Colonic mucosa (tissue), 4 donors: ENCODE data around the gene SPAAR. TPM values are rescaled to one million over a fixed set of nuclear protein-coding genes. Genes with fewer than 3 reads are reported as not detected.
A peak's percentile ranks its signal among the peaks of the same experiment; 100 is the strongest.

Source experiments
- DNase-seq: peaks from one replicate; pipeline ENCODE4 v3.0.0-alpha.2; 2020
- H3K27ac ChIP-seq: fragments of 200-600 bp; one replicate; pipeline ENCODE4 v1.8.0; 2021
- H3K27me3 ChIP-seq: fragments of 200-600 bp; one replicate; pipeline ENCODE4 v1.8.0; 2021
- H3K36me3 ChIP-seq: fragments of 200-600 bp; one replicate; pipeline ENCODE4 v1.8.0; 2021
- H3K4me1 ChIP-seq: fragments of 200-600 bp; one replicate; pipeline ENCODE4 v1.8.0; 2021; ENCODE audit warnings: mild to moderate bottlenecking
- H3K4me3 ChIP-seq: fragments of 200-600 bp; one replicate; pipeline ENCODE4 v1.8.0; 2021
- H3K9ac ChIP-seq, 2 donors: one replicate each; pipeline ENCODE4 v1.7.0; 2013; ENCODE audit warnings: control low read depth in 2 of 2, low read depth in 2 of 2, low read length in 2 of 2
- H3K9me3 ChIP-seq: fragments of 200-600 bp; one replicate; pipeline ENCODE4 v1.8.0; 2021
- intact Hi-C: fragments of 100-400 bp; cut with DNase I; formaldehyde crosslinking; loops from one replicate; pipeline ENCODE4 v1.14.1; 2022
- total RNA-seq, 2 donors: library from RNA; stranded (reverse); fragmentation: NEBNext Ultra II Directional in 1 of 2; extraction: Animal tissue kit (Norgen Biotek cat#: 25700) in 1 of 2; gene quantifications; one replicate each; pipeline ENCODE4 v1.2.1, GENCODE V29; 2021
- TF ChIP-seq, protein P1 (sequence below): fragments of 200-600 bp; IDR thresholded peaks from one replicate; pipeline ENCODE4 v1.8.0; 2022; ENCODE audit warnings: antibody characterized with exemption, mild to moderate bottlenecking
- donor health status: healthy.
- donor health status: DM: no; HTN: no; CAD: no.
- donor health status: DM: no; HTN: no; CAD: no.

The SPAAR gene
- total RNA-seq, 2 donors from 2014 or later = 1.1 to 2.6 TPM

DNA sequence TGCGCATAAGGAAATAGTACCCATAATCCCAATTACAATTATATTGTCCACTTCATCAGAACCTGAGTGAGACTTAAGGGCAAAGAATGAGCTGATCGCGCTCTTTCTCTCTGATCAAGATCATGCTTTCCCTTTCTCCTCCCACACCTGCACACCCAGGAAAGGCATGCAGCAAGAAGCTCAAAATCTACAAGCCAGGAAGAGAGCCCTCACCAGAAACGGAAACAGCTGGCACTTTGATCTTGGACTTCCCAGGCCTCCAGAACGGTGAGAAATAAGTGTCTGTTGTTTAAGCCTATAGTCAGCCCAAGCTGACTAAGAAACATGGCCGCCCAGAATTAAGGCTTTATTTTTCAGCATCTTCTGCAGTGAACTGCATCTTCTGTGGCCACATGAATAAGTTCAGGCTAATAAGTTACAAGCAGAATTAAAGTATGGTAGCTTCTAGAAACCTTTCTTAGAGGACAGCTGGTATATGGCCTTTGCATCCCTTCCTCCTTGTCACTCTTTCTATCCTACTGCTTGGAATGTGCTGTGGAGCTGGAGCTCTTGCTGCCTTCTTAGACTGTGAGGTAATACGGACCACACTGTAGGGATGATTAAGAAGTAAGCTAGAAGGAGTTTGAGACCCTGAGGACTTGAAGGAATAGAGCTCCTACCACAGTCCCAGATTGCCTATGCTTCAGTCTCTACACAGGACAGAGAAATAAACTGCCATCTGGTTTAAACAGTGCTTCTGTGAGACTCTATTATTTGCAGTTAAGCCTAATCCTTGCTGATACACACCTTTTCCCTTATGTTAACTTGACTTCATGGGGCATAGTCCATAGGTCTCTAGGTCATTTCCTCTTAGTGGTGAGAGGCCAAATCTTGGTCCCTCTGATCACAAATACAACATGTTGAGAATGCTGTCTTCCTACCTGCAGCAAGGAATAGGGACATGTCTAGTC is 31.4 kb downstream of the SPAAR start:
- Histone ChIP-seq H3K9me3 (no peaks in the 10 kb centered on the region), H3K27me3 (no peaks in the 10 kb centered on the region), H3K4me1 (peaks cover 9% of the 10 kb centered on the region), H3K4me3 (no peak overlapping the region), H3K36me3 (no peaks in the 10 kb centered on the region), H3K27ac (peak overlapping the region; percentile 37), H3K9ac (peak overlapping the region in 1 of 2 donors; percentile 51)
- DNase-seq = peak; percentile 19
- intact Hi-C loops = no loop called here
- TF ChIP-seq, protein P1, sequence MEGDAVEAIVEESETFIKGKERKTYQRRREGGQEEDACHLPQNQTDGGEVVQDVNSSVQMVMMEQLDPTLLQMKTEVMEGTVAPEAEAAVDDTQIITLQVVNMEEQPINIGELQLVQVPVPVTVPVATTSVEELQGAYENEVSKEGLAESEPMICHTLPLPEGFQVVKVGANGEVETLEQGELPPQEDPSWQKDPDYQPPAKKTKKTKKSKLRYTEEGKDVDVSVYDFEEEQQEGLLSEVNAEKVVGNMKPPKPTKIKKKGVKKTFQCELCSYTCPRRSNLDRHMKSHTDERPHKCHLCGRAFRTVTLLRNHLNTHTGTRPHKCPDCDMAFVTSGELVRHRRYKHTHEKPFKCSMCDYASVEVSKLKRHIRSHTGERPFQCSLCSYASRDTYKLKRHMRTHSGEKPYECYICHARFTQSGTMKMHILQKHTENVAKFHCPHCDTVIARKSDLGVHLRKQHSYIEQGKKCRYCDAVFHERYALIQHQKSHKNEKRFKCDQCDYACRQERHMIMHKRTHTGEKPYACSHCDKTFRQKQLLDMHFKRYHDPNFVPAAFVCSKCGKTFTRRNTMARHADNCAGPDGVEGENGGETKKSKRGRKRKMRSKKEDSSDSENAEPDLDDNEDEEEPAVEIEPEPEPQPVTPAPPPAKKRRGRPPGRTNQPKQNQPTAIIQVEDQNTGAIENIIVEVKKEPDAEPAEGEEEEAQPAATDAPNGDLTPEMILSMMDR = no peak

DNA sequence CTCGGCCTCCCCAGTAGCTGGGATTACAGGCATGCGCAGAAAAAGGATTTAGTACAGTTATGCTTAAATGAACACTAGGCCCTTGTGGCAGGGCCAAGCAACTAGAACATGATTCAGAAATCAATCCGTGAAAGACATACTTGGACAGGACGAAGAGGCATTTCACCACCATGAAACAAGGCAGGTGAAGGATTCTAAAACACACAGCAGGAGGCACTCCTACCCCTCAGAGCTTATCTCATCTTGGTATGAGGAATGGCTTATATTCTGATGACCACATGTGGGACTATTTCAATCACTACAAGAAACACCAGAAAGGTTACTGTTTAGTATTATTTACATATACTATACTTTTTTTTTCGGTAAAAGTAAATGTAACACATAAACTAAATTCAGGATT is 33.0 kb downstream of the SPAAR start:
- Histone ChIP-seq H3K36me3 (no peaks in the 10 kb centered on the region), H3K27ac (no peak overlapping the region), H3K9ac (no peak overlapping the region), H3K4me1 (peaks cover 9% of the 10 kb centered on the region), H3K27me3 (no peaks in the 10 kb centered on the region), H3K4me3 (no peak overlapping the region), H3K9me3 (no peaks in the 10 kb centered on the region)
- intact Hi-C loops = no loop called here
- no peak for DNase-seq
- TF ChIP-seq, protein P1 = no peak

DNA sequence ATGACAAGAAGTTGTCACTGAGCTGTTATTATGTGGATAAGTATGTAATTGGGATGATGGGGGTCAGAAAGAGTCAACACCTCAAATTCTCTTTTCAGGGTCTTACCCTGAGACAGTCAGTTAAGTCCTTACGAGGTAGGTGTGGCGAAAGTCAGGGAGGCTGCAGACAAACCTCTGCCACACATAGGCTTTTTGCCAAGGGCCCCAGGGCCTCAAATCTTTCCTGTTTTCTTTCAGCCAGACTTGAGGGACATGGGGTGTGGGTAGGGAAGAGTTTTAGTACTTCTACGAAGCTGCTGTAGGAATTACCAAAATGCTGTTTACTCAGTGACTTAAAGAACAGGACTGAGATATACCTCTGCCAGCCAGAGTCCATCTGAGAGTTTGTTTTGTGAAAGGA is 34.9 kb downstream of the SPAAR start:
- Histone ChIP-seq H3K4me1 (peaks cover 10% of the 10 kb centered on the region), H3K27me3 (no peaks in the 10 kb centered on the region), H3K4me3 (no peak overlapping the region), H3K9ac (peak overlapping the region in 1 of 2 donors; percentile 16), H3K27ac (peak overlapping the region; percentile 51), H3K9me3 (no peaks in the 10 kb centered on the region), H3K36me3 (no peaks in the 10 kb centered on the region)
- TF ChIP-seq, protein P1 = no peak
- peak; percentile 61 for DNase-seq
- intact Hi-C loops = loop anchor here (2.0 kb wide), 1 partner anchor 41 kb away; no protein-coding TSS in a partner anchor

GRCh38 chr9:35944841-35945240 is 35.6 kb downstream of the SPAAR start:
- Histone ChIP-seq H3K27ac (peak overlapping the region; percentile 51), H3K4me3 (no peak overlapping the region), H3K36me3 (no peaks in the 10 kb centered on the region), H3K9ac (peak overlapping the region in 1 of 2 donors; percentile 58), H3K4me1 (peaks cover 14% of the 10 kb centered on the region), H3K27me3 (no peaks in the 10 kb centered on the region), H3K9me3 (no peaks in the 10 kb centered on the region)
- intact Hi-C loops = loop anchor here (2.0 kb wide), 1 partner anchor 42 kb away; no protein-coding TSS in a partner anchor
- DNase-seq = no peak
- TF ChIP-seq, protein P1 = no peak

DNA sequence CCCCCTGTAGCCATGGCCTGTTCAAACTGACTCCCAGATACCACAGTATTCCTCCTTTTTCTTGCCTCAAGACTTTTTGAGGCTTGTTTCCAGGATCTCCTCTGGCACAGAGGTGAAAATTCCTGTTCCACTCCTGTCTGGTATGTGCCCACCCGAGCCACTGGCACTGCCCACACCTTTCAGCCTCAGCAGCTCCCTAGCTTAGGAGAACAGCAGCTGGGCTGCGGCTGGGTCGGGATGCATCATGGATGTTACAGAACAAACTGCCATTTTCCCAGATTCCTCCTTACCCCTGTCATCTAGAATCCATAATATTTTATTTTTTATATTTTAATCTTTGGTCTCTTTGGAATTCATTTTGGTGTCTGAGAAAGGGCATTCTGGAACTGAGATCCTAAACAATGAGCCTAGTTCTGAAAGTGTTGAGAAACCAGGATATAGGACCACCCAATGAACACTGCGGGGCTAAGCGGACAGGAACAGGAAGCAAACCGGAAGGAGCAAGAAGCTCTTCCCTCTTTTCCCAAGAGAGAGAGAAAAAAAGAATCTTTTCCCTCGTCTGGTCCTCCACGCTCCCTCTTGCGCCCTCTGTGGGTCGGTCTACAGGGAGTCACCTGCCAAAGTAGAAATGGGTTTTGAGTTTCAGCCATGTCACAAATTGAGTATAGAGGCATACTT is 36.2 kb downstream of the SPAAR start:
- intact Hi-C loops = loop anchor here (2.0 kb wide), 1 partner anchor 43 kb away; no protein-coding TSS in a partner anchor
- Histone ChIP-seq H3K9ac (peak overlapping the region in 1 of 2 donors; percentile 58), H3K27ac (peak overlapping the region; percentile 51), H3K4me1 (peaks cover 14% of the 10 kb centered on the region), H3K4me3 (no peak overlapping the region), H3K36me3 (no peaks in the 10 kb centered on the region), H3K9me3 (no peaks in the 10 kb centered on the region), H3K27me3 (no peaks in the 10 kb centered on the region)
- peak; percentile 91 for DNase-seq
- TF ChIP-seq, protein P1 = peak; percentile 78
